ENCODE results near the gene TXLNA. TPM values are rescaled to one million over a fixed set of nuclear protein-coding genes. Genes with fewer than 3 reads are reported as not detected.

The TXLNA gene
- total and polyA plus RNA-seq, 7 donors: 8.0 to 21.5 (median 15.7) TPM

DNA sequence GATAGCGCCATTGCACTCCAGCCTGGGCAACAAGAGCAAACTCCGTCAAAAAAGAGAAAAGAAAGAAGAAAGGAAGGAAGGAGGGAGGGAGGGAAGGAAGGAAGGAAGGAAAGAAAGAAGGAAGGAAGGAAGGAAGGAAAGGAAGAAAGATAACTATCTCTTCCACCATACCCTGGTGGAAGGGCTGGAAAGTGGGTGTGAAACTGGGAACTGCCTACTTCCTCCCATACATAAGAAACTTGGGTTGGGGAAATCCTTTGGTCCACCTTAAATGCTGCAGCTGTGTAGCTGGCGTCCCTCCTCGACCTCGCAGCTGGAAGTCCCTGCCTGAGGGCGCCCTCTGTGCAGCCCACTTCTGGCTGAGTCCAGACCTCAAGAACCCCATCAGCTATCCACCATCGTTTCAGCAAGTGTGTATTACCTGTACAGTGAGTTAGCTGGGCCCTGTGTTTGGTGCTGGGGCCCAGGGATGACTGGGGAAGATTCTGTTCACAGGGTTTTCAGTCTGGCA is 62.9 kb downstream of the TXLNA start:
- DNase-seq (peak; percentile 28 to 58), ATAC-seq (no peak)
- Histone ChIP-seq H3K4me1 (peaks cover 26% of the 10 kb centered on the region), H3K27ac (peak overlapping the region; percentile 72), H3K9me3 (no peaks in the 10 kb centered on the region), H3K36me3 (ENCODE audit: insufficient read depth in 1 of 2, low read depth in 1 of 2) (no peaks in the 10 kb centered on the region), H3K27me3 (ENCODE audit: insufficient read depth in 3 of 3, low read length in 2 of 3) (no peaks in the 10 kb centered on the region), H3K4me3 (peak overlapping the region; percentile 33)
- intact Hi-C loops (cut with DNase I): no loop called here
- TF ChIP-seq, protein P1, sequence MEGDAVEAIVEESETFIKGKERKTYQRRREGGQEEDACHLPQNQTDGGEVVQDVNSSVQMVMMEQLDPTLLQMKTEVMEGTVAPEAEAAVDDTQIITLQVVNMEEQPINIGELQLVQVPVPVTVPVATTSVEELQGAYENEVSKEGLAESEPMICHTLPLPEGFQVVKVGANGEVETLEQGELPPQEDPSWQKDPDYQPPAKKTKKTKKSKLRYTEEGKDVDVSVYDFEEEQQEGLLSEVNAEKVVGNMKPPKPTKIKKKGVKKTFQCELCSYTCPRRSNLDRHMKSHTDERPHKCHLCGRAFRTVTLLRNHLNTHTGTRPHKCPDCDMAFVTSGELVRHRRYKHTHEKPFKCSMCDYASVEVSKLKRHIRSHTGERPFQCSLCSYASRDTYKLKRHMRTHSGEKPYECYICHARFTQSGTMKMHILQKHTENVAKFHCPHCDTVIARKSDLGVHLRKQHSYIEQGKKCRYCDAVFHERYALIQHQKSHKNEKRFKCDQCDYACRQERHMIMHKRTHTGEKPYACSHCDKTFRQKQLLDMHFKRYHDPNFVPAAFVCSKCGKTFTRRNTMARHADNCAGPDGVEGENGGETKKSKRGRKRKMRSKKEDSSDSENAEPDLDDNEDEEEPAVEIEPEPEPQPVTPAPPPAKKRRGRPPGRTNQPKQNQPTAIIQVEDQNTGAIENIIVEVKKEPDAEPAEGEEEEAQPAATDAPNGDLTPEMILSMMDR (IDR thresholded peaks at IDR 0.05): no peak
- WGBS, 3 donors: 36 to 42% (median 40%) methylated on average over 7 of the region's 7 CpGs

DNA sequence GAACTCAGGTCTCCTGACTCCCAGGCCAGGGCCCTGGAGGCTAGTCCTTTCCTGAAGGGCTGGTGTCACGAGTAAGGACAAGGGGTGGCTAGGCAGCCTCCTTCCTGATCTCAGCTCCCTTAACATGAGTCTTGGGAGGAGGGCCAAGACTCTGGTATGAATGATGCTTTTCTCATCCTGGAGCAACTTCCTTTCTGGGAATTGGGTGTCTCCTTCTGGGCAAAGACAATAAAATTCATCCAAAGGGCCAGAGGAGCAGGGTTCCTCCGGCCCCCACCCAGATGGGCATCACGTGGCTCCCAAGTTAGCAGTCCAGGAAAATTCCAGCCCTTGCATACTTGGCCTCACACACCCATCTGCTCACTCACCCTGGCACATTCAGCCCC is 67.4 kb downstream of the TXLNA start, which contains the start of gene FAM167B:
Gene FAM167B (plus strand): TSS at position 335 of the 386 bp plus-strand sequence. CDS start 200 bp downstream, outside the sequence.
- ATAC-seq (peak in 3 of 4 donors; percentile 25 to 40 (median 33)), DNase-seq (peak; percentile 65 to 66)
- TF ChIP-seq, protein P1 (IDR thresholded peaks at IDR 0.05): no peak
- no peaks in the 10 kb centered on the region for H3K9me3 ChIP-seq
- peaks cover 28% of the 10 kb centered on the region for H3K4me1 ChIP-seq
- H3K4me3 ChIP-seq: peak within 1 kb of the TSS; percentile 35
- H3K36me3 ChIP-seq (ENCODE audit: insufficient read depth in 1 of 2, low read depth in 1 of 2): no peaks in the 10 kb centered on the region
- 35 to 65% (median 52%) methylated on average over 3 of the region's 3 CpGs for WGBS, 3 donors
- intact Hi-C loops (cut with DNase I): no loop called here
- no peaks in the 10 kb centered on the region for H3K27me3 ChIP-seq (ENCODE audit: insufficient read depth in 3 of 3, low read length in 2 of 3)
- peak within 1 kb of the TSS; percentile 53 for H3K27ac ChIP-seq

DNA sequence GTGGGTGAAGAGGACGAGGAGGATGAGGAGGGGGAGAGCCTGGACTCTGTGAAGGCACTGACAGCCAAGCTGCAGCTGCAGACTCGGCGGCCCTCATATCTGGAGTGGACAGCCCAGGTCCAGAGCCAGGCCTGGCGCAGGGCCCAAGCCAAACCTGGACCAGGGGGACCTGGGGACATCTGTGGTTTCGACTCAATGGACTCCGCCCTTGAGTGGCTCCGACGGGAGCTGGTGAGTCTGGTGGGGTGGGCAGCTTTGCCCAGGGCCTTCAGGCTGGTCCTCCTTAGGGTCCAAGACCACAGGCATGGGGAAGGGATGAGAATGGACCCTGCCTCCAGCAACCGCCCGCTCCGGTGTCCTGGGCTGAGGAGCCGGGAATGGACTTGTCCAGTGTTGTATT is 68.0 kb downstream of the TXLNA start:
- peak overlapping the region; percentile 53 for H3K27ac ChIP-seq
- H3K27me3 ChIP-seq (ENCODE audit: insufficient read depth in 3 of 3, low read length in 2 of 3): peaks cover 0 to 2% (median 0%) of the 10 kb centered on the region in 3 donors
- intact Hi-C loops (cut with DNase I): no loop called here
- no peaks in the 10 kb centered on the region for H3K9me3 ChIP-seq
- whole genome bisulfite sequencing, 3 donors: 50 to 56% (median 54%) methylated on average over 11 to 12 of the region's 12 CpGs
- TF ChIP-seq, protein P1 (IDR thresholded peaks at IDR 0.05): no peak
- H3K4me3 ChIP-seq: peak overlapping the region; percentile 35
- no peaks in the 10 kb centered on the region for H3K36me3 ChIP-seq (ENCODE audit: insufficient read depth in 1 of 2, low read depth in 1 of 2)
- peak; percentile 23 to 59 for DNase-seq
- peak in 2 of 4 donors; percentile 4 to 24 for ATAC-seq
- H3K4me1 ChIP-seq: peaks cover 28% of the 10 kb centered on the region

Other genes with a start within 250 kb of the TXLNA start
- gene PTP4A2, start 241.3 kb upstream of the TXLNA start, total RNA-seq: 100 to 1,000 TPM; 290 to 532 (median 433) TPM
- gene PTP4A2, start 241.3 kb upstream of the TXLNA start, polyA plus RNA-seq: 100 to 1,000 TPM; 246 to 729 (median 300) TPM
- gene KHDRBS1, start 165.8 kb upstream of the TXLNA start, total RNA-seq: 10 to 100 TPM; 46.5 to 64.5 (median 56.1) TPM
- 10 to 100 TPM; 30.6 to 40.4 (median 38.5) TPM for gene KHDRBS1, start 165.8 kb upstream of the TXLNA start, polyA plus RNA-seq
- 10 to 100 TPM in 2 of 4 donors, 1 to 10 TPM in 2; 7.2 to 11.5 (median 9.6) TPM for gene TMEM39B, start 106.7 kb upstream of the TXLNA start, total RNA-seq
- 1 to 10 TPM; 4.7 to 6.3 (median 5.6) TPM for gene TMEM39B, start 106.7 kb upstream of the TXLNA start, polyA plus RNA-seq
- 10 to 100 TPM; 67.4 to 98.3 (median 91.9) TPM for gene KPNA6, start 71.6 kb upstream of the TXLNA start, total RNA-seq
- 10 to 100 TPM; 13.4 to 51.1 (median 19.3) TPM for gene KPNA6, start 71.6 kb upstream of the TXLNA start, polyA plus RNA-seq
- gene CCDC28B, start 20.9 kb downstream of the TXLNA start, total RNA-seq: 10 to 100 TPM; 38.7 to 69.2 (median 51.3) TPM
- 10 to 100 TPM; 22.2 to 63.6 (median 44.3) TPM for gene CCDC28B, start 20.9 kb downstream of the TXLNA start, polyA plus RNA-seq
- 1 to 10 TPM in 1 of 4 donors, under 1 TPM in 3; 0.24 to 1.1 (median 0.59) TPM for gene IQCC, start 26.0 kb downstream of the TXLNA start, total RNA-seq
- 1 to 10 TPM in 1 of 3 donors, under 1 TPM in 2; 0.46 to 1.2 (median 0.69) TPM for gene IQCC, start 26.0 kb downstream of the TXLNA start, polyA plus RNA-seq
- gene DCDC2B, start 29.4 kb downstream of the TXLNA start, total RNA-seq: not detected
- gene DCDC2B, start 29.4 kb downstream of the TXLNA start, polyA plus RNA-seq: under 1 TPM in 1 of 3 donors, not detected in 2; 0.04 TPM
- 1 to 10 TPM; 2.6 to 7.7 (median 4.5) TPM for gene TMEM234, start 42.7 kb downstream of the TXLNA start, total RNA-seq
- gene TMEM234, start 42.7 kb downstream of the TXLNA start, polyA plus RNA-seq: 1 to 10 TPM; 4.6 to 9.8 (median 7.1) TPM
- 100 to 1,000 TPM; 174 to 238 (median 189) TPM for gene EIF3I, start 42.7 kb downstream of the TXLNA start, total RNA-seq
- gene EIF3I, start 42.7 kb downstream of the TXLNA start, polyA plus RNA-seq: 100 to 1,000 TPM; 260 to 506 (median 336) TPM
- 1 to 10 TPM; 2.0 to 6.2 (median 3.3) TPM for gene FAM167B, start 67.5 kb downstream of the TXLNA start, total RNA-seq
- 1 to 10 TPM; 3.1 to 5.2 (median 3.7) TPM for gene FAM167B, start 67.5 kb downstream of the TXLNA start, polyA plus RNA-seq
- under 1 TPM; 0.77 to 0.89 (median 0.82) TPM for gene LCK, start 71.6 kb downstream of the TXLNA start, total RNA-seq
- gene LCK, start 71.6 kb downstream of the TXLNA start, polyA plus RNA-seq: under 1 TPM; 0.10 to 0.27 (median 0.26) TPM
- gene HDAC1, start 112.4 kb downstream of the TXLNA start, total RNA-seq: 10 to 100 TPM; 11.8 to 17.2 (median 14.6) TPM
- 10 to 100 TPM; 13.8 to 23.1 (median 17.0) TPM for gene HDAC1, start 112.4 kb downstream of the TXLNA start, polyA plus RNA-seq
- 1 to 10 TPM; 5.6 to 9.5 (median 8.8) TPM for gene MARCKSL1, start 156.6 kb downstream of the TXLNA start, total RNA-seq
- 10 to 100 TPM in 2 of 3 donors, 1 to 10 TPM in 1; 9.4 to 12.9 (median 12.2) TPM for gene MARCKSL1, start 156.6 kb downstream of the TXLNA start, polyA plus RNA-seq
- 1 to 10 TPM in 3 of 4 donors, under 1 TPM in 1; 0.98 to 4.0 (median 1.7) TPM for gene FAM229A, start 182.8 kb downstream of the TXLNA start, total RNA-seq
- 1 to 10 TPM; 1.8 to 3.1 (median 2.1) TPM for gene FAM229A, start 182.8 kb downstream of the TXLNA start, polyA plus RNA-seq
- 1 to 10 TPM in 1 of 4 donors, not detected in 3; 1.5 TPM for gene TSSK3, start 182.9 kb downstream of the TXLNA start, total RNA-seq
- 1 to 10 TPM in 1 of 3 donors, under 1 TPM in 2; 0.10 to 4.0 (median 0.12) TPM for gene TSSK3, start 182.9 kb downstream of the TXLNA start, polyA plus RNA-seq
- 10 to 100 TPM; 29.5 to 59.1 (median 34.5) TPM for gene BSDC1, start 214.8 kb downstream of the TXLNA start, total RNA-seq
- gene BSDC1, start 214.8 kb downstream of the TXLNA start, polyA plus RNA-seq: 10 to 100 TPM; 25.4 to 68.4 (median 29.6) TPM

All from psoas muscle (tissue), 8 donors.